Stimulated activated CD4-positive, alpha-beta T cell treated with anti-CD3 and anti-CD28 coated beads, Interleukin-4, amount 100 ng/mL, for 1 hour (primary cell): ENCODE results near the gene SC5D.

Experiments
- DNase-seq: peaks from one replicate; pipeline ENCODE4 v3.0.0-alpha.2; 2020

SC5D gene, protein sequence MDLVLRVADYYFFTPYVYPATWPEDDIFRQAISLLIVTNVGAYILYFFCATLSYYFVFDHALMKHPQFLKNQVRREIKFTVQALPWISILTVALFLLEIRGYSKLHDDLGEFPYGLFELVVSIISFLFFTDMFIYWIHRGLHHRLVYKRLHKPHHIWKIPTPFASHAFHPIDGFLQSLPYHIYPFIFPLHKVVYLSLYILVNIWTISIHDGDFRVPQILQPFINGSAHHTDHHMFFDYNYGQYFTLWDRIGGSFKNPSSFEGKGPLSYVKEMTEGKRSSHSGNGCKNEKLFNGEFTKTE

DNA sequence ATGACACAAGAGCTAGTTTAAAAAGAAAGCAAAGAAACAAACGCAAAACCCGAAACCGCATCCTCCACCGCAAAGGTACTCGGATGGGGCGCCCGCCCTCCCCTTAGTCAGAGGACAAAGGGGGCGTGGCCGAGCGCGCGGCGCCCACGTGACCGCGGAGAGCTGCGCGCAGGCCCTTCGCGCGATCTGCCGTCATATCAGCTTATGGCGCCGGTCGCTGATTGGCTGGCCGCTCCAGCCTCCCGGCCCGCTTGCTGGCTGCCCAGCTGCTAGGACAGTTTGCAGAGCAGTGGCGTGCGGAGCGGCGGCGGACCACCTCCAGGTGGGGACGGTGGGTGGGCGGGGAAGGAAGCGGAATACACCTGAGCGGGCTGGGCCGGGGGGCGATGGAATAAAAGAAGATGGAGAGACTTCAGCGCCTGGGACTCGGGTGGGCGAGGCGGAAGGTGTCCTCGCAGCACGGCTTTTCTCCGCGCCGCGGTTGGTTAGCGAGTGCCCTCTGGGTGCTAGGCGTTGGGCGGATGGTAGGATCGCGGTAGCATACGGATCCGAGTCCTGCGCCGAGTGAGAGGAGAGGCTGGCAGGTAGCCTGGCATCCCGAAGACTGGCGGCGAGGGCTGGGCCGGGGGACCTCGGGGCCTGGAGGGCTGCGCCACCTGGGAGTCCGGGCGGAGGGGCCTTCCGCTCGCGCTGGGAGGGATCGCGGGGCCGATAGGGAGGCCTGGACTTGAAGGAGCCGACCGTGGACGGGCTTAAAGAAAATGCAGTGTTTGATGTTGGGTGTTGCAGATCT lies at the start of gene SC5D:
Gene SC5D, plus strand, starts transcription at position 277 of the 793 bp plus-strand sequence. CDS start 10,605 bp downstream, outside the sequence.
- peak; percentile 94 for DNase-seq

DNA sequence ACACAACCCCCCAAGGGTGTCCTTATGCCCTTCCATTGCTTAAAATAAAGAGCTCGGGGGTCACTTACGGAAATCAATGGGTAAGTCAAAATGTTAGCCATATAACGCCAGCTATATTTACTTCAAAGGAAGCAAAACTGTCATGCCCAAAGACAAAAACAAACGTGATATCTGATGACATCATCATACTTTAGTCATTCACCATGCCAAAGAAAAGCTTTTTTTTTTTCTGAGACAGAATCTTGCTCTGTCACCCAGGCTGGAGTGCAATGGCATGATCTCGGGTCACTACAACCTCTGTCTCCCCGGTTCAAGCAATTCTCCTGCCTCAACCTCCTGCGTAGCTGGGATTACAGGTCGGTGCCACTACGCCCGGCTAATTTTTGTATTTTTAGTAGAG lies 47.7 kb upstream of the SC5D start:
- no peak for DNase-seq

DNA sequence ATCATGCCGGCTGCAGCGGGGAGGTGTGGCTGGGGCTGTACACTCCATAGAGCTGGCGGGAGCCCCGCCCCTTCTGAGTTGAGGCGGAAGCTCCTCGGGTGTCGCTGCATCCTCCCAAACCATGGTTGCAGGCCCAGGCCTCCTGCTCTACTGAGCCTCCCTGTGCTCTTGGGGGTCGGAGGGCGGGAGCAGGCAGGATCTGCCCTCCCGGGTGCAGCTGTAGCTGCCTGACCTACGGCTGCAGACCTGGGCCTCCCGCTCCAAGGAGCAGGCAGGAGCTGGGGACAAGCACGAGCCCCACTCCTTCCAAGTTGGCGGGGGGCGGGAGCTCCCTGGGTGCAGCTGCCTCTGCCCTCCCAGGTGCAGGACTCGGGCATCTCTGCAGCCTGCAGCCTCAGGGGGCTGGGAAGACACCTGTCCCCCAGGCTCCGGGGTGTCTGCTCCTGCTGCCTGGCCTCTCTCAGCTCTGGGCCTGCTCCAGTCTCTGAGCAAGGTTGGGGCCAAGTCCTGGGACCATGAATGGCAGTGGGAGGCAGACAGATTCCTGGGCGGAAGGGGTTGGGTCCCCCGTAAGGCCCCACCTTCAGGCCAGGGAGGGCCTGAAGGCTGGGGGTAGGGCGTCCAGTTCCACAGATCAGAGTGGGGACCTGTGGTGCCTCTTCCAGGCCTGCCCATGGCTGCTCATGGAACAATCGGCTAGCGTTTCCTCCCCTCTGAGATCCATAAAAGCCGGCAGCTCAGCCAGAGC lies 46.4 kb upstream of the SC5D start:
- DNase-seq: no peak

DNA sequence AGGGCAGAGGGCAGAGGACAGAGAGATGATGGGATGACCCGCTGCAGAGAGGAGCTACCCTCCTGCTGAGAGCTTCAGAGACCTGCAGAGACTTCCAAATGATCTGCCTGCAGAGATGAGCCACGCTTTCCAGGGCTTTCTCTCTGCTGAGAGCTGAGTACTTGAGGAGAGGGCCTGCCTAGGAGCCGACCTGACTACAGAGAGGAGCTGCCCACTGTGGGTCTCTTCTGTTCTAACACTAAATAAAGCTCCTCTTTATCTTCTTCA lies 45.9 kb upstream of the SC5D start:
- DNase-seq: no peak

DNA sequence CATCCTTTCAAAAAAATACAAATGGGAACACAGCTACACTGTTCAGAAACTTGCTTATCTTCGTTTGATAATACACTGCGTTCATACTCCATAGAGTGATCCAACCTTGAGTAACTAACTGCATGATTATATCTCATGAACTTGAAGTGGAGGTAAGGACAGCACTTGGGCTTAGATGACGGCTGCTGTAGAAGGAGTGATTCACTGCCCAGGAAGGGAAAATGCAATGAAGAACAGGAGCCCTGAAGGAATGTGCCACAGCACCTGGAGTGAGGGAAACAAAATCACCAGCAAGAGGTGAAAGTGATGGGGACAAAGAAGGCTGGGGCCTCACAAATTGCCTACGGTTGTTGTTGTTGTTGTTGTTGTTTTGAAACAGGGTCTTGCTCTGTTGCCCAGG lies 44.1 kb upstream of the SC5D start:
- DNase-seq: no peak

DNA sequence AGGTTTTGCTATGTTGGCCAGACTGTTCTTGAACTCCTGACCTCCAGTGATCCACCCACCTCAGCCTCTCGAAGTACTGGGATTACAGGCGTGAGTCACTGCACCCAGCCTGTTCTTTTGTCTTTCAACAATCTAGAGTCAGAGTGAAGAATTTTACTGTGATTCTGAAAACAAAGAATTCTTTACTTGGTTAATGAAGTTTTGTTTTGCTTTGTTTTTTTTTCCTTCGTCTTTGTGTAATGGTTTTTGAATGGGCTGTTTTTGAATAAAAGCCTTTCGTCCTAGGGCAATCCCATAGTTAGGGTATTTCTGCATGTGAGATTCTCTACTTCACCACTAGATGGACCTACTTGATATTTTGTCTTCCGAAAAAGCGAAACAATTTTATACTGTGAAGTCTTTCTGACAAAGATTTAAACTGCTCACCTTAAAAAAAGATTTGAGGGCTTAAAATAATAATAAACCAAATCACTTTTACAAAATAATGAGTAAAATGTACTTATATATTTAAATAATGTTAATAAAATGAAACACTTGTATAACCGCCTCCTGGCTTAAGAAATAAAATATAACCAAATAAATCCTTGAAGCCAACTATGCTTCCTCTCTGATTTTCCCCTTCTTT lies 43.4 kb upstream of the SC5D start:
- no peak for DNase-seq

DNA sequence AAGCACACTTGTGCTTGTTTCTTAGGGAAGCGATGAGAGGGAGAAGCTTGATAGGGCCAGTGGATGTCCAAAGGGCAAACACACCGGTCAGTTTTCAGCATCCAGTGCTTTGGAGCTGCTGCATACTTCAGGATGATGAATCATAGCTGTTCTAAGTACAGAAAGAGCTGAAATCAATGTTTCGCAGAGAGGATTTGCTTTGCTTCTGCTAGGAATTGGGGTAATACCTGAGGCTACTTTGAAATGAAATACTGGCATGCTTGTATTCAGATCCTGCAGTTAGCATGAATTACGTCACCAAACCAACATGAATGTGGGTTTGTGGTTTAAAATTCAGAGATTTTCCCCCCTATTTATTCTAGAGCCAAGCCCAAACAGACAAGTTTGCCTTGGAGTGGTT lies 41.7 kb upstream of the SC5D start:
- no peak for DNase-seq

DNA sequence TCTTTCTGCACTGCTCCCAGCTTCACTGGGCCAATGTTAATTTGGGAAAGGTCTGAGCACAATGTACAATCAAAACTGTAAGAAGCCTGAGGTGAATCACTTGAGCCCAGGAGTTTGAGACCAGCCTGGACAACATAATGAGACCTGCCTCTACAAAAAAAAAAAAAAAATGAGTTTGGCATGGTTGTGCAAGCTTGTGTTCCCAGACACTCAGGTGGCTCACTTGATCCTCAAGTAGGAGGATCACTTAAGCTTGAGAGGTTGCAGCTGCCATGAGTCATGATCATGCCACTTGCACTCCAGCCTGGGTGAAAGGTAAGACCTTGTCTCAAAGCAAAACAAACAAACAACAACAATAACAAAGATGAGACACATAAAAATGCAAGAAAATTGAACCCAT lies 38.6 kb upstream of the SC5D start:
- no peak for DNase-seq

DNA sequence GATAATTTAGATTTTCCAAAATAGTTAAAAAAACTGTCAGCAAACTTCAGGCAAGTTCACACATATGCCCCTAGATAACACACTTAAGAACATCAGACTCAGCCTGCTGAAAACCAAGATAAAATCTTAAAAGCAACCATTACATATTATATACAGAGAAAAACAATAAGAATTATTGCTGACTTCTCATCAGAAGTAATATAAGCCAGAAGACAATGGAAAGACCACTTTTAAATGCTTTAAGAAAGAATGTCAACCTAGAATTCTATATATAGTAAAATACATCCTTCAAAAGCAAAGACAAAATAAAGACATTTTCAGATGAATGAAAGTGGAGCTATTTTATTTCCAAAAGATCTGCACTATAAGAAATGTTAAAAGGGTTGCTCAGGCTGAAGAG lies 37.8 kb upstream of the SC5D start:
- no peak for DNase-seq

DNA sequence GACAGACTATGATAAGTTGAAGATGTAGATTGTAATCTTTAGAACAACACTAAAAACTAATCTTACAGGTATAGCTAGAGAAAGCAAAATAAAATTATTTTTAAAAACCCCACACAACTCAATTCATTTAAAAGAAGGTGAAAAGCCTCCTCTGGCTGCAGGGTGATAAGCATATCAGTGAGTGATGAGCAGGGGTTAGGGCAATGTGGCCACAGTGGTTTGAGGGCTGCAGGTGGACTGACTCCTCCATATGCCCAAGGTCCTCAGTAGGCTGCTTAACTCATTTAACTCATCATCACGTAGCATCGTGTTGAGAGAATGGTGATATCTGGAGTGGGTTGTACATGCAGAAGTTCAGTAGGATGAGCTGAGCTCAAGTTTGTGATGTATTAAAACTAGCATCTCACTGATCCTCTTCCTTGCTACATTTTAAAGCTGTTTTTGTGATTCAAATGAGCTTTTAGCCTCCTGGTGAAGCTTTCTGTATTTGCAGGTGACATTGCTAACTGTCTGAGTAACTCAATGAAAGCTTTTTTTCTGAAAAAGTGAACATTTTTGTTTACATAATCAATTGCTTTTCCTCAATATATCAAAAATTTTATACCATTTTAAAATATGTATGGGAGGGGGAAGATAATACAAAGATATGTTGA lies 37.0 kb upstream of the SC5D start:
- no peak for DNase-seq

DNA sequence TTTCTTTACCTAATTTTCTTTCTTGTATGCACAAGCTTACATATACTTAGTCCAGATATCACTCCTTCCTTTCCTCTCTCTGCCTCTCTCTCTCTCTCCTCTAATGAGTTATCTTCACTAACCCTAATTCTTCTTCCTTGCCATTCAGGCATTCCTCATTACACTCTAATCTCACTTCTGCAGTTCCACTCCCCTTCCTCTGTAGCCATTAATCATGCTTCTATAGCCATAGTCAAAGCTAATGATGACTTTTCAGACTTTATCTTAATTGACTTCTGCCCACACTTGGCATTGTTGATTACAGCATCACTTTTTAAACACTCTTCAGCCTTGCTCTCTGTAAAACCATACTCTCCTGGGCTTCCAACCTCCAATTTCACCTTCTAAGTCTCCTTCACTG lies 35.3 kb upstream of the SC5D start:
- no peak for DNase-seq

DNA sequence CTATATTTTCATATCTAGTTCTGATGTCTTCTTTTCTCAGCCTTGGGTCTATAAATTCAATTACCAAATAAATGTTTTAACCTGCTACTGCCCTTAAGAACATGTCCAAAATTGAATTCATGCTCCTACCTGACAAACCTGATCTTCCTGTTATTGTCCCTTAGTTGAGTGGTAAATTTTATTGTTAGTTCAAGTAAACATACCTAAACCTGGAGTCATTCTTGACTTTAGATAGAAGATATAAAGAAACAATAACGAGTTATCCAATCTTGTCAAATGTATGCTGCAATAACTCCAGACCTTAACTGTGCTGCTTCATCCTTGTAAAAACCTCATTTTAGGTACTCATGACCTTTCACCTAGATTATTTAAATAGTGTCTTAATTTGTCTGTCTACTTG lies 34.6 kb upstream of the SC5D start:
- DNase-seq: no peak

DNA sequence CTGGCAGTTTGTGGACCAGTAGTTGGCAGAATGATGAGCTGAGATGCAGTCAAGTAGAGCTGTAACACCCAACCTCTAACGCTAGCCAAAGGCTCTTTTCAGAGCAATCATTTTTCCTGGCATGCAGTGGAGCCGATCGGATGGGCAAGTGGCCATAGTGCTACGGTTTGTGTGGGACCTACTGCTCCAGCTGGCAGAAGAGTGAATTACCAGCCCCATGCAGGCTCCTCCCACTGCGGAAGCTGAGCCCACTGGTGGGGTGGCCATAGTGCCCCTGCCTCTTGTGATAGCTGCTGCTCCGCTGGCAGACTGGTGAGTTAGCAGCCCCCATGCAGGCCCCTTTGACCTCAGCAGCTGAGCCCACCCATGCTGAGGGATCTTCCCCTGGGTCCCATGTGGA lies 27.0 kb upstream of the SC5D start:
- DNase-seq: no peak

DNA sequence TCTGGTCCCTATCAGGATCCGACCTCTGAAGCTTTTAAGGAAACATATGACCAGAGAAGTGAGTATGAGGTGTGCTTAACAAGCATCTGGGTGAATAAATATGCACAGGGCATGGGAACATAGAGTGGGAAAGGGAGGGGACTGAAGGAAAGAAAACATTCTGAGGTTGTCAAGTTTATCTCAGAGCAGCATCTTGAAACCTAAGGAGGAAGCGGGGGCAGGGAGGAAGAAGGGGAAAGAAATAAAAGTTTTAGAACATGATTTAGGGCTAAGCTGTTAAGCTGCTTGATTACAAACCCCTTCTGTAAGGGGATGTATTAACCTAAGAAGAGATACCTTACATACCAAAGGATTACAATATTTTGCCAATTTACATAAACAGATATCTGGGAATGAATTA lies 24.0 kb upstream of the SC5D start:
- DNase-seq: no peak

DNA sequence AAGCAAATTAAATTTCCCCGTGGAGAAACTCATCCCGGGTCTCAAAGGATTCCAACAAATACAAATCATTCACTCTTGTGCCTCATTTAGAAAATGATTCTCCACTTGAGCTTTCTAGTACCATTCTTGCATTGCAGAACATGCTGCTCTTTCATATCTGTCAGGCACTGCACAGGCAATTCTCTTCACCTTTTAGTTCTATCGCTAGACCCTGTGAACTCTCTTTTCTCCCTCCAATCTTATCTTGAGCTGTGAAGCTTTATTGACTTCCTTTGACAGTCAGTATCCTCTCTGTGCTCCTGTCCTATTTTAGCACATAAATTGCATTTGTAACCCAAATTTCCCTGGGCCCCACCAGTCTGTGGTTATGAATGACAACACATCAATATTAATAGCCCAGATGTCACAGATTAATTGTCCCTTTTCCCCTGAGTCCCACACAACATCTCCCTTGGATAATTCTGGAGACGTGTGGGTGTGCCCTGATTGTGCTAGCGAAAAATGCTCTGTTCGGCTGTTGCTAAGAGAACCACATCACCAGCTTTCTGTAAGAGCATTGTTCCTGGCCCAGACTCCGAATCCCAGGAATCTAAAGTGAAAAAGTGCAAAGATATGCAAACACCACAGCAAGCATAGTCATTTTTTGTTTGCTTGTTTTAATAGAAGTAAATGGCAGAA lies 22.4 kb upstream of the SC5D start:
- no peak for DNase-seq

DNA sequence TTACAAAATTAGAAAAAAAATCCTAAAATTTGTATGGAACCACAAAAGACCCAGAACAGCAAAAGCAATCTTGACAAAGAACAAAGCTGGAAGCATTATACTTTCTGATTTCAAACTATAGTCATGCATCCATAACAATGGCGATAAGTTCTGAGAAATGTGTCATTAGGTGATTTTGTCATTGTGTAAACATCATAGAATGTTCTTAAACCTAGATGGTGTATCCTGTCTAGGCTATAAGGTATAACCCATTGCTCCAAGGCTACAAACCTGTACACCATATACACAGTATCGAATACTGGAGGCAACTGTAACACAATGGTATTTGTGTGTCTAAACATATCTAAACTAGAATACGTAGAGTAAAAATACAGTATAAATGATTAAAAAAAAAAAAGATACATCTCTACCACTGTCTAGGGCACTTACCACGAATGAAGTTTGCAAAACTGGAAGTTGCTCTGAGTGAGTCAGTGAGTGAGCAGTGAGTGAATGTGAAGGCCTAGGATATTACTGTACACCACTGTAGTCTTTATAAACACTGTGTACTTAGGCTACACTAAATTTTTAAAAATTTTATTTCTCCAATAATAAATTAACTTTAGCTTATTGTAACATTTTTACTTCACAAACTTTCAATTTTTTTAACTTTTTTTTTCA lies 18.1 kb upstream of the SC5D start:
- no peak for DNase-seq

DNA sequence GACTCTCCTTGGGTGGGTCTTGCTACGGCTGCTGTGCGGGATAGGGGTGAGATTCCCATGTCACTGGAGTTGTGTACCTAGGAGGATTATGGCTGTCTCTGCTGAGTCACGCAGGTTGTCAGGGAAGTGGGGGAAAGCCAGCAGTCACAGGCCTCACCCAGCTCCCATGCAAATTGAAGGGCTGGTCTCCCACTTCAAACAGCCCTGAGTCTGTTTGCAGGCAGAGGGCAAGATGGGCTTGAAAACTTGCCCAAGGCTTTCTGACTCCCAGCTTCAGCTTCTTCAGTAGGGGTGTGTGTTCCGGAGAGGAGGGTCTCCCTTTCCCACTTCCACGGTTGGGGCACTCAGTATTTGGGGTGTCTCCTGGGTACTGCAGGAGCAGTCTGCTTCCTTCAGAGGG lies 10.9 kb upstream of the SC5D start:
- no peak for DNase-seq

DNA sequence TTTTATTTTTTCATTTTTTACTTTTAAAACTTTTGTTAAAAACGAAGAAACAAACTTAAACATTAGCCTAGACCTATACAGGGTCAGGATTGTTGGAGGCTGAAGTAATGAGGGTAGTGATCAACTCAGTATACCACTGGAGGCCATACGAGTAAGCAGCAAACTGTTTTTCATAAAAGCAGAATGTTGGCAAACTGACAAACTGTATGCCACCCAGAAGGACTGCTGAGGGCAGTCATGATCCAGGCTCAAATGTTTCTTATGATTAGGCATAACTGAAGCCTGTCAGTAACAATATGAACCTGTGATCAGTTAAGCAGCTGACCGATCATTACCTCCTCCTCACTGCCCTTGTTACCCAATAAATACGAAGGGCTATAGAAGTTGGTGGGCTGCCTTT lies 10.2 kb upstream of the SC5D start:
- DNase-seq: no peak

DNA sequence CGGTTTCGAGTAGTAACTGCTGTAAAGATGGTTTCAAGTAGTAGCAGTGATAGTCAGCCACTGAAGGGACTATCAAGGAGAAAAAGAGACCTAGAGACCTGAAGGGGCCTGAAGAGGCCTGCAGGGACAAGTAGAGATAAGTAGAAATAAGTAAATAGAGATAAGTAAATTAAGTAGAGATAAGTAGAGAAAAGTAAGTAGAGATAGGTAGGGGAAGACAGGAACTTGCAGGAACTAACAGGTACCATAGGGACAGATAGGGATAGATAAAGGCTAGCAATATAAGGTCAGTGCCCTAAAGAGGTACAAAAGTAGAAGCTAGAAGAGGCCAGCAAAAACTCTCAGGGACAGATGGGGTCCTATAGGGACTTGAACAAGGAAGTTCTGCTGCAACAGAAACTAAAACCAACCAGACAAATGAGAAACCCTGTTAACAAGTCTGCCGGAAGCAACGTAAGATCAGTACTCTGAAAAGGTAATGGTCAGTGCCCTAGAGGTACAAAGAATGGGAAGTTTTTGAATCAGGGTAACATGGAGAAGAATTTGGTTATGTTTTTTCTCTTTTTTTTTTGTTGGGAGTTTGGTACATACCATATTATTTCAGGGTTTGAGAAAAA lies 9.6 kb upstream of the SC5D start:
- DNase-seq: no peak

DNA sequence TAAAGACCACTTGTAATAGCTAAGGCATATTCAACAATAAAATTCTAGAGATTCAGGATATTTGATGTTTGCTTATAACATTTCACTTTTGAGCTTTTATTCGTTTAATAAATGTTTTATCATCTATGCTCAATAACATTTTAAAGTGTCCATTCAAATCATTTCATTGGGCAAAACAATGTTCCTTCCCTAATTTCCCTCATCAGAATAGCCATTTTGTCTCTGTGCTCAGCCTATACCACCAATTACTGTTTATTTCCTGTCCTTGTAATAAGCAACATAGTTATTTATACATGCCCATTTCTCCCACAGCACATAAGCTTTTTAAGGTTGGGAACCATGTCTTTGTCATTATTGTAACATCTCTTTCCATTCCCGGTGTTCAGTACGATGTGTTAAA lies 1.3 kb upstream of the SC5D start:
- no peak for DNase-seq

DNA sequence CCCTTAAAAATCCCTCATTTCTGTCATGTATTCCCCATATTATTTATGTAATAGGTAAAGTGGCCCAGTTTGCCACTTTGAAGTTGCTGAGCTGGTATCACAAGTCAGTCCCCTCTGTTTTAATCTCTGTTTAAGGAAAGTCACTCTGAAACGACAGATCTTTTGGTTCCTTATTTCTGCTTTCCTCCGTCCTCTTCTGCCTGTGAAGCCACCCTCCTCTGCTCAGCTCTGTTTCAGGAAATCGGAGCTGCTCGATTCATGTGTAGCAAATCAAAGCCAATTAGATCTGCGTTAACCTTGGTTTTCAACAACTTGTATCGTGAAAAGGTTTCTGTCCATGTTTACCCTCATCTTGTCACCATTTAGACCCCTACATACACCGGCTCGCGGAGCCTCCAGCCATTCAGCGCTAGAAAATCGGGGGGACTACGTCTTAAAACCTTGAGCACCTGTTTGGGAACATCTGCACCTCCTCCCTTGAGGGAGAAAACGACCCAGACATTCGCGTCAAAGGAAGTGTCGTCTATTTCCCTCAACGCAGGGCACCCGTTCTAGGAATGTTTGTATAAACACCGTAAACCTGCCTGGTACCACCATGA lies 576 bp upstream of the SC5D start:
- DNase-seq: no peak
